K562 (cell line): Measurements from ENCODE around the gene RNF113B. TPM values are rescaled to one million over a fixed set of nuclear protein-coding genes. Genes with fewer than 3 reads are reported as not detected.

Experiments
- CAMTA2 ChIP-seq: fragments of 250-450 bp; sonication (Bioruptor Pico); conservative IDR thresholded peaks from 2 replicates; pipeline ENCODE4 v1.5.1; 2022
- CTBP1 ChIP-seq: fragments of 450-650 bp; IDR thresholded peaks from 2 replicates; pipeline ENCODE4 v1.6.1; 2016; ENCODE audit warnings: borderline replicate concordance
- RAD21 ChIP-seq, 2 experiments: fragments of 250-450 bp in 1 of 2; fragments of 450-650 bp in 1 of 2; sonication (Bioruptor Pico) in 1 of 2; formaldehyde crosslinking in 1 of 2; IDR thresholded peaks in 1 of 2; conservative IDR thresholded peaks in 1 of 2; 2 replicates each; pipeline versions ENCODE4 v1.4.0 to v1.8.0; 2020 to 2022; ENCODE audit warnings: mild to moderate bottlenecking in 2 of 2, moderate library complexity in 1 of 2
- ZBTB11 ChIP-seq, 3 experiments: fragments of 200-800 bp in 1 of 3; fragments of 250-450 bp in 1 of 3; fragments of 450-650 bp in 1 of 3; sonication (Bioruptor Pico) in 1 of 3; sonication (Bioruptor generic) in 1 of 3; formaldehyde crosslinking in 1 of 3; IDR thresholded peaks; 2 replicates each; pipeline versions ENCODE4 v1.6.1 to v1.8.0; 2016 to 2022; ENCODE audit warnings: mild to moderate bottlenecking in 2 of 3, missing genetic modification characterization in 2 of 3, missing compliant biosample characterization in 1 of 3, moderate library complexity in 1 of 3
- polyA plus RNA-seq, 8 experiments: library from polyadenylated mRNA; depleted of rRNA in 4 of 8; stranded (reverse) in 5 of 8; unstranded in 3 of 8; fragments of >200 nt; fragmentation: Nextera tagmentation in 2 of 8; fragmentation: Illumina TruSeq in 1 of 8; extraction: Ambion mirVana in 2 of 8; extraction: Trizol in 1 of 8; gene quantifications; 2 replicates each; pipeline versions ENCODE4 v1.2.1 to v1.2.3, GENCODE V29; 2011 to 2014; ENCODE audit warnings: inconsistent platforms in 1 of 8, missing spikeins in 1 of 8
- total RNA-seq, 7 experiments: library from RNA; depleted of rRNA in 6 of 7; stranded (reverse); fragments of >200 nt in 6 of 7; fragmentation: Illumina TruSeq in 2 of 7; extraction: Trizol in 2 of 7; gene quantifications; 2 replicates each; pipeline versions ENCODE4 v1.2.1 to v1.2.3, GENCODE V29; 2011 to 2021; ENCODE audit warnings: low replicate concordance in 1 of 7
- TF ChIP-seq, protein P1 (sequence below), 2 experiments: fragments of 450-650 bp; IDR thresholded peaks; 2 replicates each; pipeline ENCODE4 v1.6.1; 2016; ENCODE audit warnings: mild to moderate bottlenecking in 2 of 2, borderline replicate concordance in 1 of 2, low read depth in 1 of 2, moderate library complexity in 1 of 2
- TF ChIP-seq, protein P2 (sequence below): fragments of 450-650 bp; IDR thresholded peaks from 2 replicates; pipeline ENCODE4 v1.6.1; 2016

Gene RNF113B
- total and polyA plus RNA-seq, 9 of the 15 experiments (the other 6 are each of a cell fraction or from before 2014, with no cell fraction given), result 0.09 TPM; not detected in 8

- TF ChIP-seq, protein P1, sequence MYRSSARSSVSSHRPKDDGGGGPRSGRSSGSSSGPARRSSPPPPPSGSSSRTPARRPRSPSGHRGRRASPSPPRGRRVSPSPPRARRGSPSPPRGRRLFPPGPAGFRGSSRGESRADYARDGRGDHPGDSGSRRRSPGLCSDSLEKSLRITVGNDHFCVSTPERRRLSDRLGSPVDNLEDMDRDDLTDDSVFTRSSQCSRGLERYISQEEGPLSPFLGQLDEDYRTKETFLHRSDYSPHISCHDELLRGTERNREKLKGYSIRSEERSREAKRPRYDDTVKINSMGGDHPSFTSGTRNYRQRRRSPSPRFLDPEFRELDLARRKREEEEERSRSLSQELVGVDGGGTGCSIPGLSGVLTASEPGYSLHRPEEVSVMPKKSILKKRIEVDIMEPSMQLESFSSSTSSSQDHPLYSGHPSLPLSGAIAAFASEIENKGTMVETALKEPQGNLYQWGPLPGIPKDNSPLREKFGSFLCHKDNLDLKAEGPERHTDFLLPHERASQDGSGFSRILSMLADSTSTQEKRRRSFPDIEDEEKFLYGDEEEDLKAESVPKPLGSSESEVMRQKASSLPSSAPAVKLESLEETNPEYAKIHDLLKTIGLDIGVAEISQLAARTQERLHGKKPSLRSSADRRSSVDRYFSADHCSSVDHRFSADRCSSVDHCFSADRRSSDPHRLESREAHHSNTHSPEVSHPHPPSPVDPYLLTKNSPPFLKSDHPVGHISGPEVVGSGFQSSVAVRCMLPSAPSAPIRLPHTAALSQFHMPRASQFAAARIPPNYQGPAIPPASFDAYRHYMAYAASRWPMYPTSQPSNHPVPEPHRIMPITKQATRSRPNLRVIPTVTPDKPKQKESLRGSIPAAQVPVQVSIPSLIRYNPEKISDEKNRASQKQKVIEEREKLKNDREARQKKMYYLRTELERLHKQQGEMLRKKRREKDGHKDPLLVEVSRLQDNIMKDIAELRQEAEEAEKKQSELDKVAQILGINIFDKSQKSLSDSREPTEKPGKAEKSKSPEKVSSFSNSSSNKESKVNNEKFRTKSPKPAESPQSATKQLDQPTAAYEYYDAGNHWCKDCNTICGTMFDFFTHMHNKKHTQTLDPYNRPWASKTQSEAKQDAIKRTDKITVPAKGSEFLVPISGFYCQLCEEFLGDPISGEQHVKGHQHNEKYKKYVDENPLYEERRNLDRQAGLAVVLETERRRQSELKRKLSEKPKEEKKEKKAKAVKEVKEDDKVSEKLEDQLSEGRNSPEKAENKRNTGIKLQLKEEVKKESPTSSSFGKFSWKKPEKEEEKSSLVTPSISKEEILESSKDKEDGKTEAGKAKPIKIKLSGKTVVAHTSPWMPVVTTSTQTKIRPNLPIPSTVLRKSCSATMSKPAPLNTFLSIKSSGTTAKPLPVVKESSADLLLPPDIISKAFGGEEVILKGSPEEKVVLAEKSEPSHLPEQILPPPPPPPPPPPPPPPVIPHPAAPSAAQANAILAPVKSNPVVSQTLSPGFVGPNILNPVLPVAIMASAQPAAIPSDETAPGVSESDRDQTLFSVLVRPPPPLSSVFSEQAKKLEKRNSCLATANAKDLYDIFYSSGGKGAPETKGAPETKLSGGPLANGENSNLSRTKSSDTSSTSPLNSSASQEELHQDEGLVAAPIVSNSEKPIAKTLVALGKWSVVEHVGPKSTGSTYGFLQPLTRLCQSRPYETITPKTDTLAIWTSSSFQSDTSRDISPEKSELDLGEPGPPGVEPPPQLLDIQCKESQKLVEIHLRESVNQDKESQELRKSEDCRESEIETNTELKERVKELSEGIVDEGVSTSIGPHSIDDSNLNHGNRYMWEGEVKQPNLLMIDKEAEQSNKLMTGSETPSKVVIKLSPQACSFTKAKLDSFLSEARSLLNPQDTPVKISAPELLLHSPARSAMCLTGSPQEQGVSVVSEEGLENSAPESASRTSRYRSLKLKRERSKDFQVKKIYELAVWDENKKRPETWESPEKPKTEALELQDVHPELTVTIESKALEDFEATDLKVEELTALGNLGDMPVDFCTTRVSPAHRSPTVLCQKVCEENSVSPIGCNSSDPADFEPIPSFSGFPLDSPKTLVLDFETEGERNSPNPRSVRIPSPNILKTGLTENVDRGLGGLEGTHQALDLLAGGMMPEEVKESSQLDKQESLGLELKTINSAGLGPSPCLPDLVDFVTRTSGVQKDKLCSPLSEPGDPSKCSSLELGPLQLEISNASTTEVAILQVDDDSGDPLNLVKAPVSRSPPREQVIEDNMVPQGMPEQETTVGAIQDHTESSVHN (IDR thresholded peaks at IDR 0.05; ENCODE audit: borderline replicate concordance in 1 of 2, low read depth in 1 of 2), result no peak
- no peak for TF ChIP-seq CTBP1
- TF ChIP-seq, protein P2, sequence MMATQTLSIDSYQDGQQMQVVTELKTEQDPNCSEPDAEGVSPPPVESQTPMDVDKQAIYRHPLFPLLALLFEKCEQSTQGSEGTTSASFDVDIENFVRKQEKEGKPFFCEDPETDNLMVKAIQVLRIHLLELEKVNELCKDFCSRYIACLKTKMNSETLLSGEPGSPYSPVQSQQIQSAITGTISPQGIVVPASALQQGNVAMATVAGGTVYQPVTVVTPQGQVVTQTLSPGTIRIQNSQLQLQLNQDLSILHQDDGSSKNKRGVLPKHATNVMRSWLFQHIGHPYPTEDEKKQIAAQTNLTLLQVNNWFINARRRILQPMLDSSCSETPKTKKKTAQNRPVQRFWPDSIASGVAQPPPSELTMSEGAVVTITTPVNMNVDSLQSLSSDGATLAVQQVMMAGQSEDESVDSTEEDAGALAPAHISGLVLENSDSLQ, result no peak
- no peak for TF ChIP-seq CAMTA2
- TF ChIP-seq RAD21 (CRISPR knock-in tag; conservative IDR thresholded peaks at IDR 0.05 in 1 of 2, IDR thresholded peaks at IDR 0.05 in 1 of 2), result no peak
- no peak for TF ChIP-seq ZBTB11 (CRISPR knock-in tag; IDR thresholded peaks at IDR 0.05)
Observed at GRCh38 chr13:98174307-98174706, 2.8 kb downstream of the RNF113B start (continued).
